Astrocyte (in vitro differentiated cells and primary cell): ENCODE results near the gene TMEM156.

Experiments used
- EZH2 ChIP-seq: IDR thresholded peaks from 2 replicates; pipeline ENCODE4 v1.6.1; 2012; ENCODE audit warnings: mild to moderate bottlenecking, low read length, inconsistent platforms; ENCODE audit not compliant: insufficient read depth
- TF ChIP-seq, protein P1 (sequence below): IDR thresholded peaks from 2 replicates; pipeline ENCODE4 v1.5.1; 2011; ENCODE audit warnings: low read depth, mild to moderate bottlenecking, inconsistent platforms, low read length, moderate library complexity; ENCODE audit not compliant: insufficient read depth

DNA sequence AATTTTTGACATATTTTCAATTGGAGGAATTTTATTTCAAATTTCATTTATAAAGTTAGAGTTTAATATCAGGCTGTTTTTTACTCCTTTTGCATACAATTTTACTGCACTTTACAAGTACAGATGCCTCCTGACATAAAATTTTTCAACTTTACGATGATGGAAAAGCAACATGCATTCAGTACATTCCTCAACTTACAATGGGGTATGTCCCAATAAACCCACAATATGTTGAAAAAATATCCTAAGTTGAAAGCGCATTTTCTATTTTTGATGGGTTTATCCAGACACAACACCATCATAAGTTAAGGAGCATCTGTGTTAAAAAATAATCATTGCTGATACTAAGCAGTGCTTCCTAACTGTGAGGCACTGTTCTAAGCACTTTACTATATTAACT is 34.2 kb upstream of the TMEM156 start:
- TF ChIP-seq EZH2, result no peak
- TF ChIP-seq, protein P1, sequence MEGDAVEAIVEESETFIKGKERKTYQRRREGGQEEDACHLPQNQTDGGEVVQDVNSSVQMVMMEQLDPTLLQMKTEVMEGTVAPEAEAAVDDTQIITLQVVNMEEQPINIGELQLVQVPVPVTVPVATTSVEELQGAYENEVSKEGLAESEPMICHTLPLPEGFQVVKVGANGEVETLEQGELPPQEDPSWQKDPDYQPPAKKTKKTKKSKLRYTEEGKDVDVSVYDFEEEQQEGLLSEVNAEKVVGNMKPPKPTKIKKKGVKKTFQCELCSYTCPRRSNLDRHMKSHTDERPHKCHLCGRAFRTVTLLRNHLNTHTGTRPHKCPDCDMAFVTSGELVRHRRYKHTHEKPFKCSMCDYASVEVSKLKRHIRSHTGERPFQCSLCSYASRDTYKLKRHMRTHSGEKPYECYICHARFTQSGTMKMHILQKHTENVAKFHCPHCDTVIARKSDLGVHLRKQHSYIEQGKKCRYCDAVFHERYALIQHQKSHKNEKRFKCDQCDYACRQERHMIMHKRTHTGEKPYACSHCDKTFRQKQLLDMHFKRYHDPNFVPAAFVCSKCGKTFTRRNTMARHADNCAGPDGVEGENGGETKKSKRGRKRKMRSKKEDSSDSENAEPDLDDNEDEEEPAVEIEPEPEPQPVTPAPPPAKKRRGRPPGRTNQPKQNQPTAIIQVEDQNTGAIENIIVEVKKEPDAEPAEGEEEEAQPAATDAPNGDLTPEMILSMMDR, result no peak
